ENCODE measurements around the gene CORO6.
A peak's percentile ranks its signal among the peaks of the same experiment; 100 is the strongest.

CORO6 gene

GRCh38 chr17:29615492-29616299 lies 7.0 kb downstream of the CORO6 start:
- DNase-seq, result peak; percentile 91
- Histone ChIP-seq H3K9me2 (replicated peaks; ENCODE audit: insufficient read depth, low read length) (no peaks in the 10 kb centered on the region), H3K9me3 (replicated peaks; ENCODE audit: insufficient read depth, low read length) (no peaks in the 10 kb centered on the region), H3K36me3 (replicated peaks; ENCODE audit: insufficient read depth, low read length) (no peaks in the 10 kb centered on the region), H3K4me1 (ENCODE audit: low read length) (peaks cover 40% of the 10 kb centered on the region), H3K4me3 (ENCODE audit: low read length) (peak overlapping the region; percentile 46), H3K27me3 (replicated peaks; ENCODE audit: insufficient read depth, low read length) (peaks cover 11% of the 10 kb centered on the region), H3K79me2 (ENCODE audit: low read length) (no peaks in the 10 kb centered on the region), H3K27ac (ENCODE audit: low read length) (no peak overlapping the region), H3K4me2 (ENCODE audit: low read depth, low read length) (peak overlapping the region; percentile 99), H3K9ac (ENCODE audit: low read length) (no peak overlapping the region; the same call in 1 of the 2 replicates), H3F3A (ENCODE audit: insufficient read depth, low read length) (peaks cover 11% of the 10 kb centered on the region; the same call in 1 of the 2 replicates), H4K20me1 (ENCODE audit: insufficient read depth, low read length) (no peaks in the 10 kb centered on the region), H2AFZ (ENCODE audit: low read length) (peak overlapping the region; percentile 57)
- no peak for TF ChIP-seq EZH2 (optimal IDR thresholded peaks at IDR 0.05; ENCODE audit: low read depth, low read length)
- TF ChIP-seq EZH2phosphoT487 (IDR thresholded peaks at IDR 0.05; ENCODE audit: low read length), result no peak
- no peak for TF ChIP-seq CTCF (IDR thresholded peaks at IDR 0.05; ENCODE audit: low read length)

GRCh38 chr17:29615048-29615385 lies 7.7 kb downstream of the CORO6 start:
- Histone ChIP-seq H3K4me2 (ENCODE audit: low read depth, low read length) (peak overlapping the region; percentile 99), H3K79me2 (ENCODE audit: low read length) (no peaks in the 10 kb centered on the region), H4K20me1 (ENCODE audit: insufficient read depth, low read length) (no peaks in the 10 kb centered on the region), H3K4me3 (ENCODE audit: low read length) (peak overlapping the region; percentile 46), H3K27me3 (replicated peaks; ENCODE audit: insufficient read depth, low read length) (peaks cover 11% of the 10 kb centered on the region), H3K27ac (ENCODE audit: low read length) (no peak overlapping the region), H3F3A (ENCODE audit: insufficient read depth, low read length) (peaks cover 11% of the 10 kb centered on the region; the same call in 1 of the 2 replicates), H3K9me2 (replicated peaks; ENCODE audit: insufficient read depth, low read length) (no peaks in the 10 kb centered on the region), H3K4me1 (ENCODE audit: low read length) (peaks cover 40% of the 10 kb centered on the region), H3K36me3 (replicated peaks; ENCODE audit: insufficient read depth, low read length) (no peaks in the 10 kb centered on the region), H3K9ac (ENCODE audit: low read length) (no peak overlapping the region), H3K9me3 (replicated peaks; ENCODE audit: insufficient read depth, low read length) (no peaks in the 10 kb centered on the region), H2AFZ (ENCODE audit: low read length) (peak overlapping the region; percentile 57)
- no peak for DNase-seq
- TF ChIP-seq EZH2phosphoT487 (IDR thresholded peaks at IDR 0.05; ENCODE audit: low read length) (no peak), EZH2 (optimal IDR thresholded peaks at IDR 0.05; ENCODE audit: low read depth, low read length) (no peak), CTCF (IDR thresholded peaks at IDR 0.05; ENCODE audit: low read length) (no peak)

GRCh38 chr17:29614349-29615047 lies 8.2 kb downstream of the CORO6 start:
- H3F3A ChIP-seq (ENCODE audit: insufficient read depth, low read length), result peaks cover 11% of the 10 kb centered on the region; the same call in 1 of the 2 replicates
- TF ChIP-seq CTCF (IDR thresholded peaks at IDR 0.05; ENCODE audit: low read length) (no peak), EZH2phosphoT487 (IDR thresholded peaks at IDR 0.05; ENCODE audit: low read length) (no peak), EZH2 (optimal IDR thresholded peaks at IDR 0.05; ENCODE audit: low read depth, low read length) (no peak)
- no peaks in the 10 kb centered on the region for H3K9me2 ChIP-seq (replicated peaks; ENCODE audit: insufficient read depth, low read length)
- no peak overlapping the region for H3K9ac ChIP-seq (ENCODE audit: low read length)
- H3K4me3 ChIP-seq (ENCODE audit: low read length), result no peak overlapping the region
- no peaks in the 10 kb centered on the region for H3K9me3 ChIP-seq (replicated peaks; ENCODE audit: insufficient read depth, low read length)
- no peaks in the 10 kb centered on the region for H3K79me2 ChIP-seq (ENCODE audit: low read length)
- no peak for DNase-seq
- no peak overlapping the region for H3K27ac ChIP-seq (ENCODE audit: low read length)
- no peak overlapping the region for H2AFZ ChIP-seq (ENCODE audit: low read length)
- H3K36me3 ChIP-seq (replicated peaks; ENCODE audit: insufficient read depth, low read length), result no peaks in the 10 kb centered on the region
- H3K27me3 ChIP-seq (replicated peaks; ENCODE audit: insufficient read depth, low read length), result peaks cover 11% of the 10 kb centered on the region
- H3K4me1 ChIP-seq (ENCODE audit: low read length), result peaks cover 40% of the 10 kb centered on the region
- H4K20me1 ChIP-seq (ENCODE audit: insufficient read depth, low read length), result no peaks in the 10 kb centered on the region
- peak overlapping the region; percentile 99; the same call in 1 of the 2 replicates for H3K4me2 ChIP-seq (ENCODE audit: low read depth, low read length)
